Activated naive CD4-positive, alpha-beta T cell treated with anti-CD3 and anti-CD28 coated beads, Interleukin-2, amount 50 U/mL, for 72 hours (primary cell): ENCODE measurements around the gene UBE2N. TPM values are rescaled to one million over a fixed set of nuclear protein-coding genes. Genes with fewer than 3 reads are reported as not detected.
"Not testable (repeated sequence)": the region's sequence is repeated elsewhere in the genome, so short reads cannot be mapped to it uniquely, and the experiment has no call there.

Experiments
- ATAC-seq, 2 donors: fragments of 150-1000 bp; cut with Tn5 transposase; 2 replicates each; pipeline ENCODE4 v1.10.0; 2021; ENCODE audit warnings: mild to moderate bottlenecking in 2 of 2, moderate library complexity in 2 of 2
- DNase-seq, 2 donors: peaks; one replicate each; pipeline ENCODE4 v3.0.0; 2021 to 2022; ENCODE audit warnings: low spot score in 2 of 2
- H3K27ac Mint-ChIP-seq, 2 donors: one replicate each; pipeline ENCODE4 v1.8.0; 2022; ENCODE audit warnings: mild to moderate bottlenecking in 2 of 2, mixed read lengths in 2 of 2
- H3K36me3 Mint-ChIP-seq, 2 donors: one replicate each; pipeline ENCODE4 v1.8.0; 2022; ENCODE audit warnings: mixed read lengths in 2 of 2
- H3K9me3 Mint-ChIP-seq, 2 donors: one replicate each; pipeline ENCODE4 v1.8.0; 2022; ENCODE audit warnings: mixed read lengths in 2 of 2
- total RNA-seq, 2 donors: library from RNA; stranded (reverse); gene quantifications; one replicate each; pipeline ENCODE4 v1.2.3, GENCODE V29; 2022

Gene UBE2N
- total RNA-seq, 2 donors from 2014 or later: 164 to 188 TPM

DNA sequence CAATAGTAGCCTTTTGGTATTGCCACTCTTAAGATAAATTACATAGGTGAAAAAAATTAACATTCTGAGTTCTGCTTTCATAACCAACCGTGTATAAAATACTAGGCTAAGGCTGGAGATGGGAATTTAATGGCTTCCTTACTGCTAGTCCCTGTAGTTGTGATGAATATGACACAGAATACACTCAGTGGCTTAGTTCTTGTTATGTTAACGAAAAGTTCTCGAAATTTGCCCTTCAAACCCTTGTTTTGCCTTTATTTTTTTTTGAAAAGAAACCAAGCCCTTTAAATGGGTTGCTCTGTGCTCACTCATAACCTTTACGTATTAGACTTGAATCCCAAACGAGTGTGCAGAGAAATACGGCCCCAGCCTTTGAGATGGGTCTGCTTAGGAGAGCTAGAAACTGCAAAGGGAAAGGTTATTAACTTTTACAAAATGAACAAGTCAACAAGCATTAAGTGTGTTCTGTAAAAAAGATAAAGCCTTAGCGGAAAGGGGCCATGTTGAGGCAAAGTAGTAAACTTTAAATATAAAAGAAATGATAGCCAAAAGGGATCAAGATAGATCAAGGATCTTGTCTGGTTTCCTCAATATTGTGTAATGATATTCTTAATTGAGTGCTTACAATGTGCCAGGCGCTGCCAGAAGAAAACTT is 62.3 kb downstream of the UBE2N start:
- peak overlapping the region; percentile 99 to 100 for H3K27ac Mint-ChIP-seq

DNA sequence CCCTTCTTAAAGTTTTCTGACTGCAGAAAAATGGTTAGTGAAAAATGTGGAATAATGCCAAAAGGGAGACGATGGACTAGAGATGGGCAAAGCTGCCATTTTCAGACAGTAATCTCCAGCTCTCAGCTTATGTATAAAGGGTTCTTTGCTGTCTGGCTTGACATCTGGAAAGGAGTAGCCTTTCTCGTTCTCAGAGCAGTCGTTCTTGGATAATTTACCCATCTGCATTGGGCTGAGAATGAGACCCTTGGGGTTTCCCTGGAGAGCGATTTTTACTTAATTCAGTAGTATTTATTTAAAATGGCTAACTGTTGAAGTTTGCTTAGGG is 62.8 kb downstream of the UBE2N start:
- DNase-seq (no peak), ATAC-seq (no peak)
- H3K9me3 Mint-ChIP-seq: no peaks in the 10 kb centered on the region
- peak overlapping the region; percentile 99 to 100 for H3K27ac Mint-ChIP-seq
- H3K36me3 Mint-ChIP-seq: peaks cover 28 to 31% of the 10 kb centered on the region in 2 donors

More for the DNA sequence above, 62.3 kb downstream of the UBE2N start:
- H3K36me3 Mint-ChIP-seq: peaks cover 28 to 31% of the 10 kb centered on the region in 2 donors
- ATAC-seq: no peak
- no peak for DNase-seq
- no peaks in the 10 kb centered on the region for H3K9me3 Mint-ChIP-seq

DNA sequence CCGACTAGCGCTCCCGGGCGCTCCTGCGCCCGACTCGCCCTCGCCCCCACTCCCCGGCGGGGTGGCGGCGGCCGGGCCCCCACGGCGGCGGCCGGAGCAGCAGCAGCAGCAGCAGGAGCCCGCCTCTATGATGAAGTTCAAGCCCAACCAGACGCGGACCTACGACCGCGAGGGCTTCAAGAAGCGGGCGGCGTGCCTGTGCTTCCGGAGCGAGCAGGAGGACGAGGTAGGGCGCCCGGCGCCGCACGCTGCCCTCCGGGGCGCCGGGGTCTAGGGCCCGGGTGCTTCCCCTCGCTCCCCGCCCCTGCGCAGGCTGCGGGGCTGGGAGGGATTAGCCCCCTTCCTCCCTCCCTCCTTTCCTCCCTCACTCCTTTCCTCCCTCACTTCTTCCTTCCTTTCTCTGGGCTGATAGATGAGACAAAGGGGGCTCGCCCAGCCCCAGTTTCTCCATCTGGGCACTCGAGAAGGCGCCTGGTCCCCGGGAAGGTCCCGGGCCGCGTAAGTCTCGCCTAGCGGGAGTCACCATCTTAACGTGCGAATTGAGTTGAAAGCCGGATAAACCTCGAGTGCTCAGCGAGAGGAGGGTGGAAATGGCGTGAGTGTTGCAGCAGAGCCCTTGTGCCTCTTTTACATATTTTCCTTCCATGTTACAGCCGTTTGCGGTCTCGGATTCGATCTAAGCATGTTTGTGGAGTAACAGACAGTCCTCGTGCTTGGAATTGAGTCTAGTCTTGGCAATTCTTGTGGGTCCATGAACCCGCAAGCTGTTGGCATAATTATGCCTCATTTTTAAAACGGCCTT is 63.4 kb downstream of the UBE2N start:
- peak; percentile 56 to 70 for ATAC-seq
- Mint-ChIP-seq H3K27ac (peak overlapping the region; percentile 99 to 100), H3K36me3 (peaks cover 28 to 31% of the 10 kb centered on the region in 2 donors)
- peak; percentile 61 to 82 for DNase-seq
- not testable (repeated sequence) for H3K9me3 Mint-ChIP-seq

DNA sequence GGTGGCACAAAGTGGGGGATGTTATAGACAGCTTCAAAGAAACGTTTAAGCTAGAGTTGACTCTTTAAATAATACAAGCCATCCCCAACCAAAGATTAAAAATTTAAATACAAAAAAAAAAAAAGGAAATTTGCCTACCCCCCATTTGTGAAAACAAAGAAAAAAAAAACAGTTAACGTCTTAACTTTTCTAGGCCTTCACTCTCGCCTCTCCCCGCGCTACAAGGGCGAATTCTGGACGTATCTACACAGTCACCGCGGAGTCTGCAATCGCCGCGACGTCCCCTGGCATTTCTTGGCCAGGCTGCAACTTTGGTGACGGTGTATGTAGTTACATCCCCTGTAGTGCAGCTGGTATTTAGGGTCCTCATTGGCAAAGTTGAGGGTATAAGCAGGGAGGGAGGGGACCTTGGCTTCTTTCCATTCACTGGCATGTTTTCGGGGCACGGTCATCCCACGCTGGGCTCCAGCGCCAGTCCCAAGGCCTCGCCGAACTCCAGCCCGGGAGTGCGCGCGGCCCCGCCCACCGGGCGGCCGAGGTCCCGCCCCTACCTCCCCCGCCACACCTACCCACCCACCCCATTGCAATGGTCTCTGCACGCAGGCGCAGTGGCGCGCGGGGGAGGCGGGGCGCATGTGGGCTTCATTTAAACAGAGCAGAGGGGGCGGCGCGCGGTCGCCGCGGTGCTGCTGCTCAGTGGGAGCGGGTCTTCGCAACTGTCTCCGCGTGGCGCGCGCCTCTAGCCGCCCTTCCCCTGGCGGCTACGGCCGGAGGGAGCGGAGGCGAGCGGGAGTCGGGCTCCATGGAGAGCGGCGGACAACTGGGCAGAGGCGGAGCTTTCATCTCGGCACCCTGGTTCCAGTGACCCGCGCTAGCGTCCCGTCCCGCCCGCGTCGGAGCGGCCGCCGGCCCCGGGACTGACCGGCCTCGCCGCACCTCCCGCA is 64.2 kb downstream of the UBE2N start, which contains the start of gene NUDT4:
Gene NUDT4, plus strand, starts transcription at position 674 of the 944 bp plus-strand sequence. CDS start 398 bp downstream, outside the sequence.
- DNase-seq (peak; percentile 95 to 97), ATAC-seq (peak; percentile 80 to 89)
- Mint-ChIP-seq H3K9me3 (no peaks in the 10 kb centered on the region), H3K27ac (peak within 1 kb of the TSS; percentile 99 to 100), H3K36me3 (peaks cover 28 to 31% of the 10 kb centered on the region in 2 donors)

DNA sequence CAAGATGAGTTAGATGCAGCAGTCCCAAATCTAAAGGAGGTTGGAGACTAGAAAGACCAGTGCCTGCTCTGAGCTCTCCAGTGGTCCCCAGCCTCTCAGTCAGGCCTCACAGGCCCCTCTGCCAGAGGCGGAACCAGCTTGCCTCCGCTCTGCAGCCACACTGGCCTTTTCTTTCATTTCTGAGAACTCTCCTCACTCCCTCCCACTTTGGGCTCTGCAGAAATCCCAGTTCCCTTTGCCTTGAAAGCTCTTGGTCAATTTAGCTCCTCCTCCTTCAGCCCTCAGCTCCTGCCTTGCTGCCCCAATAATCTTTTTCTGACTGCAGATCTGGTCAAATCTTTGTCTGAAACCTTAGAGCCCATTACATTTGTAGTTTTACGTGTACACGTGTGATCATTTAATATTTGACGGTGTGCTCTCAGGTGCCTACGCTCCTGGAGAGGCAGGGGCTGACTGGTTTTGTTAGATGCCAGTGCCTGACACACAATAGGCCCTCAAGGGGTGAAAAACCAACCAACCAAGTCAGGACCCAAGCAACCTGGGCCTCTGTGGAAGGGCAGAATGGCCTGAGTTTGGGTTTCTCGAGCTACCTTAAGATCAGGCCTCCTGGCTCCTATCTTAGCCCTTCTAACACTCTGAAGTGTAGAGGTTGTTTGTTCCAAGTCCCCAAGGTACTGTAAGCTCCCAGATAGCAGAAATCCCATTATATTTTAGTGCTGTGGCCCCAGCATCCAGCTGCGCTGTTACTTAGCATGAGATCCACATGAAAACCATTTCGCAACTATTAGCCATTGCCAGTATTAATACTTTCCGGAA is 65.1 kb downstream of the UBE2N start:
- Mint-ChIP-seq H3K9me3 (no peaks in the 10 kb centered on the region), H3K27ac (no peak overlapping the region), H3K36me3 (peaks cover 21 to 28% of the 10 kb centered on the region in 2 donors)
- DNase-seq: no peak
- ATAC-seq: no peak

DNA sequence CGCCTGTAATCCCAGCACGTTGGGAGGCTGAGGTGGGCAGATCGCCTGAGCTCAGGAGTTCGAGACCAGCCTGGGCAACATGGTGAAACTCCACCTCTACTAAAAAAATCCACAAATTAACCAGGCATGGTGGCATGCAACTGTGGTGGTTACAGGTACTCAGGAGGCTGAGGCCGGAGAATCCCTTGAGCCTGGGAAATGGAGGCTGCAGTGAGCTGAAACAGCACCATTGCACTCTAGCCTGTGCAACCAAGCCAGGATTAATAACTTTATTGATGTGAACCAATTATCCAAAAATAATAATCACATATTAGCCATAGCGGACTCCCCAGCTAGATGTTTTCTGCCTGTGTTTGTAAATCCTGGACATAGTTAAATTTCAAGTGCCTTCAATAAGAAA is 65.8 kb downstream of the UBE2N start:
- H3K36me3 Mint-ChIP-seq: peaks cover 15 to 22% of the 10 kb centered on the region in 2 donors
- H3K27ac Mint-ChIP-seq: no peak overlapping the region
- no peak for DNase-seq
- H3K9me3 Mint-ChIP-seq: no peaks in the 10 kb centered on the region
- ATAC-seq: no peak

DNA sequence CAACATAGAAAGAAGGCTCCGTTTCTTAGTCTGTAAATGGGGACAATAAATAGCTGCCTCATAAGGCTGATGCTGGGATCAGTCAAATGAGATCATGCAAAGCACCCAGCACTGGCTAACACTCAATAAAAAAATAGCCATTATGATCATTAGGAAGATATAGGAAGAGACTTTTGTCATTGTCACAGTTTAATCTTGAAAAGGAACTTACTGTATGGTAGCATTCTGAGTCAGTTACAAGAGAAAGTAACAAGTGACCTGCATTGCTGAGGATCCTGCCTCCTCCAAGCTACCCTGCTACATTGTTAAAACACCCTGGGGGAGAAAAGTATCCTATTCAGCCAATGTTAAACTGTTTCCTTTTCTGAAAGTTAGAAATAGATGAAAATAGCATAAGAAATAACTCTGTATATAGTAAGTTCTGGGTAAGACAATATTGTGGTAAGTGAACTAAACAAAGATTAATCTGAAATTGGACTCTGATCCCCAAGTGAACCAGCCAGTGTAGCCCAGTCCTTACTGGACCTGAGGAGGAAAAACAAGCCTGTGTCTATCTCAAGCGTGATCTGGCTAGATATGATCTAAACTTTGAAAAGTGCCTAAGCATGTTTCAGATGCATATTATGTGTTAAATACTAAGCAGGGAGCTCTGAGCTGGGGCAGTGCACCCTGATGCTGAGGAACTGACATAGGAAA is 67.6 kb downstream of the UBE2N start:
- DNase-seq (no peak), ATAC-seq (no peak)
- Mint-ChIP-seq H3K36me3 (peaks cover 7% of the 10 kb centered on the region in 2 donors), H3K9me3 (no peaks in the 10 kb centered on the region), H3K27ac (no peak overlapping the region)

DNA sequence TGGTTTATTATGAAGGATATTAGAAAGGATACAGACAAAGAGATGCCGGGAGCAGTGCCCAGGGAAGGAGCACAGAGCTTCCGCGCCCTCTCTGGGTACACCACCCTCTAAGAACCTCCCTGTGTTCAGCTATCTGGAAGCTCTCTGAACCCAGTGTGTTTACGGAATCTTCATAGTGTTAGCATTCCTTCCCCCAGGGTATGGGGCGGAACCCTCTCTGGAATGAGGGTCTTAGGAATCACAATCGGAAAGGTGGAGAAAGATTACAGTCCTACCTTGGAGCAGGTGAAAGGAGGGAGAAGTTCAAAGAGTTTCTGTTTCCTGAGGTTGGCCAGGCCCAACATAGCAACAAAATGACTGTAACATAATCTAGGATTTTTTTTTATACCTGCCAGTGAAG is 70.8 kb downstream of the UBE2N start:
- DNase-seq: no peak

DNA sequence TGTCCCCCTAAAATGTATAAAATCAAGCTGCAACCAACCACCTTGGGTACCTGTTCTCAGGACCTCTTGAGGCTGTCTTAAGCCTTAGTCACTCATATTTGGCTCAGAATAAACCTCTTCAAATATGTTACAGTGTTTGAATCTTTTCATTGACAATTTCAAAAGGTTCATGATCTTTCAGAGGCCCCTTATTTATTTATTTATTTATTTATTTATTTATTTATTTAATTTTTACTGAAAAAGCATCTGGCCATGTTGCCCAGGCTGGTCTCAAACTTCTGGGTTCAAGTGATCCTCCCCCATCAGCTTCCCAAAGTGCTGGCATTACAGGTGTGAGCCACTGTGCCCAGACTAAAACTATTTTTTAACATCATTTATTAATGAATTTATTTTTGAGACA is 72.2 kb downstream of the UBE2N start:
- ATAC-seq: no peak
- Mint-ChIP-seq H3K9me3 (no peaks in the 10 kb centered on the region), H3K27ac (no peak overlapping the region), H3K36me3 (no peaks in the 10 kb centered on the region)
- DNase-seq: no peak

More for the DNA sequence above, 70.8 kb downstream of the UBE2N start:
- Mint-ChIP-seq H3K36me3 (no peaks in the 10 kb centered on the region), H3K27ac (no peak overlapping the region), H3K9me3 (no peaks in the 10 kb centered on the region)
- no peak for ATAC-seq

DNA sequence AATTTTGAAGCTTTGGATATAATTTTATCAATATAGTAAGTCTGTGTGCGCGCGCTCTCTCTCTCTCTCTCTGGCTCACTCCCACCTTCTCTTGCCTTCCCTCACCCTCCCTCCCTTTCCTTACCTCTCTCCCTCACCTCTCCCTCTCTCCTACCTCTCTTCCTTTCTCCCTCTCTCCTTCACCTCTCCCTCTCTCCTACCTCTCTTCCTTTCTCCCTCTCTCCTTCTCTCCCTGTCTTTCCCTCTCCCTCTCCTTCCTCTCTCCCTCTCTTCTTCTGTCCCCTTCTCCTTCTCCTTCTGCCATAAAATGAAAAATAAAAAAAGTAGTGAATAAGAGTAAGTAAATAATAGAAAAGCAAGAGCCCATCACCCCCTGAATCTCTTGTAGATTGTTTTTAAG is 73.0 kb downstream of the UBE2N start:
- Mint-ChIP-seq H3K9me3 (no peaks in the 10 kb centered on the region), H3K27ac (no peak overlapping the region), H3K36me3 (no peaks in the 10 kb centered on the region)
- DNase-seq (no peak), ATAC-seq (no peak)

DNA sequence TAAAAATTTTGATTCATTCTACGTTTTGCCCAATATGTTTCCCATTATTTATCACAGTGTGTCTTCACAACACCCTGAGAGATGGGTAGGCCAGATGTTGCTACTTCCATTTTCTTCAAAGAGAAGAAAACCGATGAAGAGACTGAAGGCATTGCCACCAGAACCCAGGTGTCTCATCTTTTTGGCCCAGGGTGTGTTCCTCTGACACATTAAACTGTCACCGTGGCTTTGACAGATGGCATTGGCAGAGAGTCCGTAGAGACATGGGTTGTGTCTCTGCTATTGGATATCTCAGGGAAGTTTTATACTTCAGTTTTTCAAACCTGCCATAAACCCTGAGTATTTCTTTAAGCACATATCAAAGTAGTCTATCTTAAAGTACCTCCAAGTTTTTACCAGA is 75.3 kb downstream of the UBE2N start:
- ATAC-seq: no peak

DNA sequence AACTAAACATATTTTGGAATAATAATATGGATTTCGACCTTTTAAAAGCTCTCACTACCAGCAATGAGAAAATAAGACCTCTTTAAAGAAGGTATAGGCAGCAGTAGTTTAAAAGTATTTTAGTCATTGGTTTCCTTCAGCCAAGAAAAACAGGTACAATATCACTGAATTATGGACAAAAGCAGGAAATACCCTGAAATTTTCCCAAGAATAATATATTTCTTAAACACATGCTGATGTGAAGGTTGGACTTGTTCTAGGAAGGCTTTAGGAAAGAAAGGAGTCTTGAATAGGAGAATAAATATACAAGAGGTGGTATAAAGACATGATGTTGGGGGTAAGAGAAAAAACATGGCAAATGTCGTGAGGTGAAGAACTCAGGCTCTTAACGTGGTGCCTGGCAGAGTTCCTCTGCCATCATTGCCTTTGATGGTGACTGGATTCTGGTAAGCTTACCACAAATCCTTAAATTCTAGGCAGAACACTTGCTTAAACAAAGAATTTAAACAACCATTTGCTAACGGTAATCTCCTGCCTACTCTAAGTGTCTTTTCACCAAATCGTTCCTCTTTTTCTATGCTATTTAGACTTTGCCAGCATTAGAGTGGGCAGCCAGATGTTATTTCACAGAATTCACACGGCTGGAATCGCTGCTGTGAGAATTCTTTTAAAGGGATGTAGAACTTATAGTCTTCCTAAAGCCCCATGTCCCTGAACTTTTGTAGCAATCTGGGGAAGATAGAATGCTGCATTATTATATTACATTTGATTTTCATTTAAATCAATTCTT is 75.9 kb downstream of the UBE2N start:
- Mint-ChIP-seq H3K27ac (no peak overlapping the region), H3K9me3 (no peaks in the 10 kb centered on the region), H3K36me3 (no peaks in the 10 kb centered on the region)
- ATAC-seq (no peak), DNase-seq (no peak)

More for the DNA sequence above, 75.3 kb downstream of the UBE2N start:
- DNase-seq: no peak
- Mint-ChIP-seq H3K27ac (no peak overlapping the region), H3K9me3 (no peaks in the 10 kb centered on the region), H3K36me3 (no peaks in the 10 kb centered on the region)

DNA sequence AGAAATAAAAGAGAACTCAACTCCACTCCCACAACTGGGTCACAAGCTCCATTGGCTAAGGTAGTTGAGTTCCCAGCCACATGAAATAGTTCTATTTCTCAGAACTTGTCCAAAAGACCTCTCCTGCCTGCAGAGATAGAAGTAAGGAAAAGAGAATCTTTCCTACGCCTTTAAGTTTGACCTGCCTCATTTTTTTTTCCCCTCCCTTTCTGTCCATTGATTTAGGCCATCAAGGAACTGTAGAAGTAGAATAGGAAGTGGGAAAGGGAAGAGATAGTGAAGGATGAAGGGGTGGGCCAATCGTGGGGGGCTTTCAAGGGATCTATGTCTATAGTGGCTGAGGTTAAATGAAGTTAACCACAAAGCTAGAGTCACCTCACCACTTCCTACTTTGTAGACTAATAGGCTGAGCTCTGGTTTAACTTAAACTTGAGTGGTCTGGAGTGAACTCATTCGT is 77.9 kb downstream of the UBE2N start:
- ATAC-seq (peak; percentile 54 to 68), DNase-seq (no peak)
- no peaks in the 10 kb centered on the region for H3K9me3 Mint-ChIP-seq
- H3K36me3 Mint-ChIP-seq: no peaks in the 10 kb centered on the region
- peak overlapping the region in 1 of 2 donors; percentile 28 for H3K27ac Mint-ChIP-seq

DNA sequence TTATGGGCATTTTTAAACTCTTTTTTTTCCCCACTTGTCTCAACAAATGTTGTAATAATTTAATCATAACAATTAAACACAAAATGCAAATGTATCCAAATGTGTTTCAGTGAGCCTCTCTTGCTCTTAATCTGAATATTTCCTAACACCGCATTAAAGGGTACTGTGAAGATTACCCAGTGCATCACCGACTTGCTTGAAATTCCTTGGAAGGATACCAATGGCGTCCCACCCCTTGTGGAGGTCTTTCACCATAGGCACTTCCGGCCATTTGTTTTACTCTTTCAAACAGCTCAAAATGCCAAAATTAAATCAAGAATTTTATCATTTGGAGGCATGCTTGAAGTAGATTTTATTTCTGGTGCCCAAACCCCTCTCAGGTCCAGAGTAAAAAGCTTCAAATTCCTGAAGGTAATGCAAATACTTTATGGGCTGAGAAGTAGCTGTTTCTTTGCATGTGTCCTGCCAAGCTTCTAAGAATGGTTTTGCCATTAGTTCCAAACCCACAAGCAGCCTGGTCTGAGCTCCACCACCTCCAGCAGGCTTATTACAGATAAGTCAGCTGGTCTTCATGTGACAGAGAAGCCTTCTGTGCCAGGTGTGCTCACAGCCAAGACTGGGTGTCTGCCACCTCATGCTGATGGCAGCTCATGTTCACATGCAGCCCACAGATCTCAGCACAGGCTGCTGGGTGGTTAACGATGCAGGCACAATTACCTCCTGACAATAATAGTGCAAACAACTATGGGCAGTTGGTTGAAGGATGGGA is 80.4 kb downstream of the UBE2N start:
- Mint-ChIP-seq H3K36me3 (no peaks in the 10 kb centered on the region), H3K27ac (no peak overlapping the region), H3K9me3 (no peaks in the 10 kb centered on the region)
- DNase-seq (no peak), ATAC-seq (no peak)
